Measurements from ENCODE around the gene C17orf67. TPM values are rescaled to one million over a fixed set of nuclear protein-coding genes. Genes with fewer than 3 reads are reported as not detected.

C17orf67 gene
- total and polyA plus RNA-seq, 2 of the 13 experiments (the other 11 are each of a cell fraction or from before 2014, with no cell fraction given): 0.41 to 0.86 TPM

DNA sequence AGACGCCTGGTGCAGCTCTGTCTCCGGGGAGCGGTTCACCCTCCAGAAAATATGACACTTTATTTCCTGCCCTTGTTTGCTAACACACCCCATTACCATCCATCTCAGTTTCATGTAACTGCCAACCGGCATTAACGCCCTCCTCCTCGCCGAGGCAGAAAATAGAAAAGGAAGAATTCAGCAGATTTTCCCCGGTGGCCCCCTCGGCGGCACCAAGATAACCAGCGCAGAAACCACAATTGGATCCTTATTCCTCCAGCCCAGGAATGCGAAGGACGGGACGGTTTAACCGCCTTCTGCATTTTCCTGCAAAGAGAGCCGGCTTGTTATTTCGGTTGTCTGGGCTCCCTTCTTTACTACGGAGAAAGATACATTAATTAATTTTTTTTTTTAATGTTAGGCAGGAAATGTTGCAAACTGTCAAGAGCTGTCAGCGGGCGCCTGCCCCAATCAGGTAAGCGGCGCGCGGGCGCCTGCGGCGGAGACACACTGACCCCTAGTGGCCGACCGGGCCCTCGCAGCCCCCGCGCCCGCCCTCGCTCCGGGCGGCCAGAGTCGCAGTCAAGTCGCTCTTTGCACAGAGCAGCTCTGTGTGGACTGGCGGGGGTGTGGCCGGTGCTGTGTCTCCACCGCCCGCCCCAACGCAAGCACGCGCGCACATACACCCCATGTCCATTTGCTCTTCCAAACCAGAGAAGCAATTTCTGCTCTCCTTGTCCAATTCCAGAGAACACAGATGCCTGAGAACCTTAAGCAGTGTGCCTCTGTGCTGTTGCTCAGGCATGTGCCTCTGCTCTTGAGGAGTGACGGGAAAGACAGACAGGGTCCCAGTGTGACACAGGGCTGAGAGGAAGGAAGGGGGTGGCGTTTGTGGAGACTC lies 53.6 kb downstream of the C17orf67 start (continued):
- TF ChIP-seq, protein P1, sequence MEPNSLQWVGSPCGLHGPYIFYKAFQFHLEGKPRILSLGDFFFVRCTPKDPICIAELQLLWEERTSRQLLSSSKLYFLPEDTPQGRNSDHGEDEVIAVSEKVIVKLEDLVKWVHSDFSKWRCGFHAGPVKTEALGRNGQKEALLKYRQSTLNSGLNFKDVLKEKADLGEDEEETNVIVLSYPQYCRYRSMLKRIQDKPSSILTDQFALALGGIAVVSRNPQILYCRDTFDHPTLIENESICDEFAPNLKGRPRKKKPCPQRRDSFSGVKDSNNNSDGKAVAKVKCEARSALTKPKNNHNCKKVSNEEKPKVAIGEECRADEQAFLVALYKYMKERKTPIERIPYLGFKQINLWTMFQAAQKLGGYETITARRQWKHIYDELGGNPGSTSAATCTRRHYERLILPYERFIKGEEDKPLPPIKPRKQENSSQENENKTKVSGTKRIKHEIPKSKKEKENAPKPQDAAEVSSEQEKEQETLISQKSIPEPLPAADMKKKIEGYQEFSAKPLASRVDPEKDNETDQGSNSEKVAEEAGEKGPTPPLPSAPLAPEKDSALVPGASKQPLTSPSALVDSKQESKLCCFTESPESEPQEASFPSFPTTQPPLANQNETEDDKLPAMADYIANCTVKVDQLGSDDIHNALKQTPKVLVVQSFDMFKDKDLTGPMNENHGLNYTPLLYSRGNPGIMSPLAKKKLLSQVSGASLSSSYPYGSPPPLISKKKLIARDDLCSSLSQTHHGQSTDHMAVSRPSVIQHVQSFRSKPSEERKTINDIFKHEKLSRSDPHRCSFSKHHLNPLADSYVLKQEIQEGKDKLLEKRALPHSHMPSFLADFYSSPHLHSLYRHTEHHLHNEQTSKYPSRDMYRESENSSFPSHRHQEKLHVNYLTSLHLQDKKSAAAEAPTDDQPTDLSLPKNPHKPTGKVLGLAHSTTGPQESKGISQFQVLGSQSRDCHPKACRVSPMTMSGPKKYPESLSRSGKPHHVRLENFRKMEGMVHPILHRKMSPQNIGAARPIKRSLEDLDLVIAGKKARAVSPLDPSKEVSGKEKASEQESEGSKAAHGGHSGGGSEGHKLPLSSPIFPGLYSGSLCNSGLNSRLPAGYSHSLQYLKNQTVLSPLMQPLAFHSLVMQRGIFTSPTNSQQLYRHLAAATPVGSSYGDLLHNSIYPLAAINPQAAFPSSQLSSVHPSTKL (CRISPR knock-in tag; IDR thresholded peaks at IDR 0.05): peak; percentile 54; the same call in 1 of the 2 replicates
- TF ChIP-seq ZSCAN25 (CRISPR knock-in tag; IDR thresholded peaks at IDR 0.05): no peak
- TF ChIP-seq JDP2 (CRISPR knock-in tag; IDR thresholded peaks at IDR 0.05; ENCODE audit: borderline replicate concordance): no peak
- no peak for TF ChIP-seq KDM5A (IDR thresholded peaks at IDR 0.05; ENCODE audit: borderline replicate concordance, low read length)
- TF ChIP-seq, protein P2, sequence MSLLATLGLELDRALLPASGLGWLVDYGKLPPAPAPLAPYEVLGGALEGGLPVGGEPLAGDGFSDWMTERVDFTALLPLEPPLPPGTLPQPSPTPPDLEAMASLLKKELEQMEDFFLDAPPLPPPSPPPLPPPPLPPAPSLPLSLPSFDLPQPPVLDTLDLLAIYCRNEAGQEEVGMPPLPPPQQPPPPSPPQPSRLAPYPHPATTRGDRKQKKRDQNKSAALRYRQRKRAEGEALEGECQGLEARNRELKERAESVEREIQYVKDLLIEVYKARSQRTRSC (CRISPR knock-in tag; IDR thresholded peaks at IDR 0.05; ENCODE audit: low read depth): no peak
- TF ChIP-seq ZNF850 (CRISPR knock-in tag; conservative IDR thresholded peaks at IDR 0.05): no peak
- TF ChIP-seq, protein P3, sequence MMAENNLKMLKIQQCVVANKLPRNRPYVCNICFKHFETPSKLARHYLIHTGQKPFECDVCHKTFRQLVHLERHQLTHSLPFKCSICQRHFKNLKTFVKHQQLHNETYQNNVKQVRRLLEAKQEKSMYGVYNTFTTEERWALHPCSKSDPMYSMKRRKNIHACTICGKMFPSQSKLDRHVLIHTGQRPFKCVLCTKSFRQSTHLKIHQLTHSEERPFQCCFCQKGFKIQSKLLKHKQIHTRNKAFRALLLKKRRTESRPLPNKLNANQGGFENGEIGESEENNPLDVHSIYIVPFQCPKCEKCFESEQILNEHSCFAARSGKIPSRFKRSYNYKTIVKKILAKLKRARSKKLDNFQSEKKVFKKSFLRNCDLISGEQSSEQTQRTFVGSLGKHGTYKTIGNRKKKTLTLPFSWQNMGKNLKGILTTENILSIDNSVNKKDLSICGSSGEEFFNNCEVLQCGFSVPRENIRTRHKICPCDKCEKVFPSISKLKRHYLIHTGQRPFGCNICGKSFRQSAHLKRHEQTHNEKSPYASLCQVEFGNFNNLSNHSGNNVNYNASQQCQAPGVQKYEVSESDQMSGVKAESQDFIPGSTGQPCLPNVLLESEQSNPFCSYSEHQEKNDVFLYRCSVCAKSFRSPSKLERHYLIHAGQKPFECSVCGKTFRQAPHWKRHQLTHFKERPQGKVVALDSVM (CRISPR knock-in tag; IDR thresholded peaks at IDR 0.05): no peak
- no peak for TF ChIP-seq SIN3A (IDR thresholded peaks at IDR 0.05; ENCODE audit: borderline replicate concordance, low read depth, low read length)
- TF ChIP-seq, protein P4, sequence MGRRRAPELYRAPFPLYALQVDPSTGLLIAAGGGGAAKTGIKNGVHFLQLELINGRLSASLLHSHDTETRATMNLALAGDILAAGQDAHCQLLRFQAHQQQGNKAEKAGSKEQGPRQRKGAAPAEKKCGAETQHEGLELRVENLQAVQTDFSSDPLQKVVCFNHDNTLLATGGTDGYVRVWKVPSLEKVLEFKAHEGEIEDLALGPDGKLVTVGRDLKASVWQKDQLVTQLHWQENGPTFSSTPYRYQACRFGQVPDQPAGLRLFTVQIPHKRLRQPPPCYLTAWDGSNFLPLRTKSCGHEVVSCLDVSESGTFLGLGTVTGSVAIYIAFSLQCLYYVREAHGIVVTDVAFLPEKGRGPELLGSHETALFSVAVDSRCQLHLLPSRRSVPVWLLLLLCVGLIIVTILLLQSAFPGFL (CRISPR knock-in tag; IDR thresholded peaks at IDR 0.05): no peak
- no peak for TF ChIP-seq ZNF709 (CRISPR knock-in tag; IDR thresholded peaks at IDR 0.05)
- no peak for TF ChIP-seq GABPA (IDR thresholded peaks at IDR 0.05; ENCODE audit: low read depth, low read length)
- TF ChIP-seq GABPA (CRISPR knock-in tag; IDR thresholded peaks at IDR 0.05; ENCODE audit: low read depth): no peak
- TF ChIP-seq CC2D1A (CRISPR knock-in tag; IDR thresholded peaks at IDR 0.05): no peak
- TF ChIP-seq, protein P5, sequence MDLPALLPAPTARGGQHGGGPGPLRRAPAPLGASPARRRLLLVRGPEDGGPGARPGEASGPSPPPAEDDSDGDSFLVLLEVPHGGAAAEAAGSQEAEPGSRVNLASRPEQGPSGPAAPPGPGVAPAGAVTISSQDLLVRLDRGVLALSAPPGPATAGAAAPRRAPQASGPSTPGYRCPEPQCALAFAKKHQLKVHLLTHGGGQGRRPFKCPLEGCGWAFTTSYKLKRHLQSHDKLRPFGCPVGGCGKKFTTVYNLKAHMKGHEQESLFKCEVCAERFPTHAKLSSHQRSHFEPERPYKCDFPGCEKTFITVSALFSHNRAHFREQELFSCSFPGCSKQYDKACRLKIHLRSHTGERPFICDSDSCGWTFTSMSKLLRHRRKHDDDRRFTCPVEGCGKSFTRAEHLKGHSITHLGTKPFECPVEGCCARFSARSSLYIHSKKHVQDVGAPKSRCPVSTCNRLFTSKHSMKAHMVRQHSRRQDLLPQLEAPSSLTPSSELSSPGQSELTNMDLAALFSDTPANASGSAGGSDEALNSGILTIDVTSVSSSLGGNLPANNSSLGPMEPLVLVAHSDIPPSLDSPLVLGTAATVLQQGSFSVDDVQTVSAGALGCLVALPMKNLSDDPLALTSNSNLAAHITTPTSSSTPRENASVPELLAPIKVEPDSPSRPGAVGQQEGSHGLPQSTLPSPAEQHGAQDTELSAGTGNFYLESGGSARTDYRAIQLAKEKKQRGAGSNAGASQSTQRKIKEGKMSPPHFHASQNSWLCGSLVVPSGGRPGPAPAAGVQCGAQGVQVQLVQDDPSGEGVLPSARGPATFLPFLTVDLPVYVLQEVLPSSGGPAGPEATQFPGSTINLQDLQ (CRISPR knock-in tag; IDR thresholded peaks at IDR 0.05): no peak
- 0 out of 2 replicates have a peak, but pooled peaks have one; percentile 79 for TF ChIP-seq ZNF329 (CRISPR knock-in tag; IDR thresholded peaks at IDR 0.05; ENCODE audit: low read depth)
- TF ChIP-seq EHMT2 (IDR thresholded peaks at IDR 0.05; ENCODE audit: borderline replicate concordance, low read depth, low read length): no peak
- 0 out of 2 replicates have a peak, but pooled peaks have one; percentile 33 for TF ChIP-seq ZMYM3 (CRISPR knock-in tag; IDR thresholded peaks at IDR 0.05)
- no peak for TF ChIP-seq GTF2F1 (IDR thresholded peaks at IDR 0.05; ENCODE audit: low read length)
- no peak; the same call in 1 of the 2 replicates for TF ChIP-seq KAT7 (CRISPR knock-in tag; IDR thresholded peaks at IDR 0.05; ENCODE audit: borderline replicate concordance)
